C4-2B (cell line): Measurements from ENCODE around the gene NT5DC4.

ENCODE experiments used
- H3K27ac ChIP-seq: fragments of 450-650 bp; 2 replicates; pipeline ENCODE4 v1.5.1; 2017
- ZFX ChIP-seq: fragments of 450-650 bp; IDR thresholded peaks from 2 replicates; pipeline ENCODE4 v1.6.1; 2017
- TF ChIP-seq, protein P1 (sequence below): fragments of 450-650 bp; conservative IDR thresholded peaks from 2 replicates; pipeline ENCODE4 v1.5.1; 2017; ENCODE audit warnings: mild to moderate bottlenecking

Gene NT5DC4

GRCh38 chr2:112720785-112721184, at the start of gene NT5DC4:
TSS of gene NT5DC4 (plus strand) at chr2:112721020. CDS start at chr2:112721080, 60 bp downstream.
- no peak within 1 kb of the TSS for H3K27ac ChIP-seq
- TF ChIP-seq ZFX, result no peak
- TF ChIP-seq, protein P1, sequence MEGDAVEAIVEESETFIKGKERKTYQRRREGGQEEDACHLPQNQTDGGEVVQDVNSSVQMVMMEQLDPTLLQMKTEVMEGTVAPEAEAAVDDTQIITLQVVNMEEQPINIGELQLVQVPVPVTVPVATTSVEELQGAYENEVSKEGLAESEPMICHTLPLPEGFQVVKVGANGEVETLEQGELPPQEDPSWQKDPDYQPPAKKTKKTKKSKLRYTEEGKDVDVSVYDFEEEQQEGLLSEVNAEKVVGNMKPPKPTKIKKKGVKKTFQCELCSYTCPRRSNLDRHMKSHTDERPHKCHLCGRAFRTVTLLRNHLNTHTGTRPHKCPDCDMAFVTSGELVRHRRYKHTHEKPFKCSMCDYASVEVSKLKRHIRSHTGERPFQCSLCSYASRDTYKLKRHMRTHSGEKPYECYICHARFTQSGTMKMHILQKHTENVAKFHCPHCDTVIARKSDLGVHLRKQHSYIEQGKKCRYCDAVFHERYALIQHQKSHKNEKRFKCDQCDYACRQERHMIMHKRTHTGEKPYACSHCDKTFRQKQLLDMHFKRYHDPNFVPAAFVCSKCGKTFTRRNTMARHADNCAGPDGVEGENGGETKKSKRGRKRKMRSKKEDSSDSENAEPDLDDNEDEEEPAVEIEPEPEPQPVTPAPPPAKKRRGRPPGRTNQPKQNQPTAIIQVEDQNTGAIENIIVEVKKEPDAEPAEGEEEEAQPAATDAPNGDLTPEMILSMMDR, result no peak

GRCh38 chr2:112671801-112672200, 49.0 kb upstream of the NT5DC4 start:
- TF ChIP-seq, protein P1, result no peak
- no peak for TF ChIP-seq ZFX

DNA sequence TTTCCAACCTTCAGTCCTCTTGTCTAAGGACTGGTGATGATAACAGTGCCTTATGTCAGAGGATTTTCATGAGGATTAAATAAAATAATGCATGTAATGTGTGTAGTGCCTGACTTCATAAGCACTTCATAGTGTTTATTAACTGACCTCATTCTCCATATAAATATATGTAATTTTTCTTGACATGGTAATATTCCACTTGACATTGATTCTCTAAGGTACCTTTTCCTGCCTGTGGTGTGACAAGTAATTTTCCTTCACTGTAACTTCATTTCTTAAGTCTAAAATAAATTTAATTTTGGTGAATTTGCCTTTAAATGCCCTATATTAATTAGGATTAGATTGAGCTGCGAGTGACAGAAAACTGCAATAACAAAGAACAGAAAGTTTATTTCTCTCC, 47.8 kb upstream of the NT5DC4 start:
- TF ChIP-seq, protein P1, result no peak
- no peak for TF ChIP-seq ZFX
- H3K27ac ChIP-seq, result no peak overlapping the region

More at GRCh38 chr2:112671801-112672200, 49.0 kb upstream of the NT5DC4 start:
- no peak overlapping the region for H3K27ac ChIP-seq

GRCh38 chr2:112674229-112674628, 46.6 kb upstream of the NT5DC4 start:
- no peak overlapping the region for H3K27ac ChIP-seq
- no peak for TF ChIP-seq ZFX
- TF ChIP-seq, protein P1, result no peak

- peak overlapping the region; percentile 23; the same call in 1 of the 2 replicates for H3K27ac ChIP-seq
- no peak for TF ChIP-seq ZFX
- TF ChIP-seq, protein P1, result no peak
Measured at GRCh38 chr2:112679484-112679883, 41.3 kb upstream of the NT5DC4 start.

DNA sequence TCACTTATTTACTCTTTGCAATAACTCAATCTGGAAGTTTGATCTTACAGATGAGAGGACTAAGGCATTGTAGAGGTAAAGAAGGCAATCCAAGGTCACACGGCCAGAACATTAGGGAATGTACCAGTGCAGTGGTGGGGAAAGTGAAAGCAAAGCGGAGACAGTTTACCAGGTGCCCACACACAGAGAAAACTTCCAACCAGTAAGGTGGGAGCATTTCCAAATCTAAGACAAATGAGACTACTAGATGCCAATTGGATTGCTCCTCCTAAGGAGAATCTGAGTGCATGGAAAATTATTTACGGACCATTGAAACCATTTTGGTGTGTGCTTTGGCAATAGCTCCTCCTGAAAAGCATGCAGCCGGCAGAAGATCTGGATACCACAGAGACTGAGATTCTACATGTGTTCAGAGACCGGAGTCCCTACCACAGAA, 40.1 kb upstream of the NT5DC4 start:
- H3K27ac ChIP-seq, result no peak overlapping the region
- no peak for TF ChIP-seq ZFX
- TF ChIP-seq, protein P1, result no peak

DNA sequence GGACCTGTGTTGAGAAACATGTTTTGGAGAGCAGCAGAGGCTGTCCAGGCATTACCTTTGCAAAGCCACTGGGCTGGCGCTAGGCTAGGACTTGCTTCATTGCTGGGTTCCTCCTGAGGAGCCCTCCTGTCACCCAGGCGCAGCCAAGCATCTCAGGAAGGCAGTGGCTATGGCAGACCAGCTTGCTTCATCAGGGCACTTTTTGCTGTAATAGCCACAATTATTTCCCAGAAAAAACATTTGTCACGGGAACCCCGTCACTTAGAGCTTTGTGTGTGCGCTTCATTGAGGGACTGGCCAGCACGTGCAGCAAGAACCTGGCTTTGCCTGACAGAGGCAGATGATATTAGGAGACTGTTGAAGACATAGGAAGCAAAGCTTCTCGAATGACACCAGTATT, 38.7 kb upstream of the NT5DC4 start:
- no peak overlapping the region for H3K27ac ChIP-seq
- TF ChIP-seq ZFX, result no peak
- TF ChIP-seq, protein P1, result no peak
